ENCODE measurements around the gene OOSP4B.

- TF ChIP-seq CTCF (IDR thresholded peaks at IDR 0.05; ENCODE audit: insufficient read depth, low read depth, low read length) = no peak
- no peak for TF ChIP-seq EZH2 (IDR thresholded peaks at IDR 0.05; ENCODE audit: insufficient read depth, low read length)
Observed at GRCh38 chr11:59997800-59998199, 19.2 kb upstream of the OOSP4B start.

Measured in astrocyte (in vitro differentiated cells and primary cell).